HEK293 (cell line): ENCODE measurements around the gene MAPRE2.

Experiments
- CTCF ChIA-PET: fragments of 350-600 bp; formaldehyde crosslinking; extraction: SDS; loops from one replicate; lab custom pipeline; 2021; ENCODE audit warnings: antibody characterized with exemption; lab: Yijun Ruan, JAX
- POLR2A ChIA-PET: fragments of 300-600 bp; formaldehyde crosslinking; extraction: SDS; loops from one replicate; lab custom pipeline; 2020; ENCODE audit warnings: antibody characterized with exemption, inconsistent platforms; lab: Yijun Ruan, JAX
- H3K27ac ChIP-seq: fragments of 200-500 bp; sonication (Bioruptor generic); 2 replicates; pipeline ENCODE4 v1.5.1; 2014; ENCODE audit warnings: low read depth, low read length, control low read depth, inconsistent platforms; ENCODE audit errors: extremely low read depth
- H3K36me3 ChIP-seq, 2 experiments: fragments of 200-500 bp in 1 of 2; sonication (Bioruptor generic) in 1 of 2; 1 replicate in 1 of 2; 2 replicates in 1 of 2; pipeline ENCODE4 v1.5.1; 2014 to 2017; ENCODE audit warnings: inconsistent platforms in 2 of 2, low read length in 2 of 2; ENCODE audit not compliant: control insufficient read depth in 2 of 2, insufficient read depth in 1 of 2
- H3K4me1 ChIP-seq: fragments of 200-500 bp; sonication (Bioruptor generic); 2 replicates; pipeline ENCODE4 v1.5.1; 2014; ENCODE audit warnings: mild to moderate bottlenecking, low read length, inconsistent platforms; ENCODE audit not compliant: control insufficient read depth, insufficient read depth
- H3K4me3 ChIP-seq: 2 replicates; pipeline ENCODE4 v1.5.1; 2011; ENCODE audit warnings: low read depth, mild to moderate bottlenecking, control low read depth, low read length, moderate library complexity
- H3K9me3 ChIP-seq: fragments of 200-500 bp; sonication (Bioruptor generic); 2 replicates; pipeline ENCODE4 v1.5.1; 2014; ENCODE audit warnings: low read depth, low read length, inconsistent platforms; ENCODE audit not compliant: control insufficient read depth, insufficient read depth
- BCL11A ChIP-seq: fragments of 450-650 bp; formaldehyde crosslinking; IDR thresholded peaks from 2 replicates; pipeline ENCODE4 v1.5.1; 2016; ENCODE audit warnings: low read depth, missing biosample characterization, missing genetic modification characterization
- HOXD13 ChIP-seq: sonication (generic); formaldehyde crosslinking; IDR thresholded peaks from 2 replicates; pipeline ENCODE4 v1.8.0; 2022; ENCODE audit warnings: missing genetic modification reagents, borderline replicate concordance
- KLF1 ChIP-seq: fragments of 450-650 bp; formaldehyde crosslinking; IDR thresholded peaks from 2 replicates; pipeline ENCODE4 v1.5.1; 2016; ENCODE audit warnings: missing biosample characterization, missing genetic modification characterization
- KLF17 ChIP-seq: fragments of 450-650 bp; formaldehyde crosslinking; IDR thresholded peaks from 2 replicates; pipeline ENCODE4 v1.5.1; 2016; ENCODE audit warnings: missing biosample characterization, missing genetic modification characterization
- REST ChIP-seq: fragments of 450-650 bp; formaldehyde crosslinking; IDR thresholded peaks from 2 replicates; pipeline ENCODE4 v1.5.1; 2016; ENCODE audit warnings: missing biosample characterization, missing genetic modification characterization
- SP3 ChIP-seq: fragments of 450-650 bp; formaldehyde crosslinking; IDR thresholded peaks from 2 replicates; pipeline ENCODE4 v1.5.1; 2016; ENCODE audit warnings: missing biosample characterization, missing genetic modification characterization
- ZBTB48 ChIP-seq: fragments of 450-650 bp; formaldehyde crosslinking; IDR thresholded peaks from 2 replicates; pipeline ENCODE4 v1.5.1; 2016; ENCODE audit warnings: missing biosample characterization, missing genetic modification characterization
- ZBTB6 ChIP-seq: fragments of 450-650 bp; formaldehyde crosslinking; IDR thresholded peaks from 2 replicates; pipeline ENCODE4 v1.5.1; 2017; ENCODE audit warnings: missing biosample characterization, missing genetic modification characterization
- ZFP3 ChIP-seq: fragments of 450-650 bp; formaldehyde crosslinking; IDR thresholded peaks from 2 replicates; pipeline ENCODE4 v1.5.1; 2016; ENCODE audit warnings: low read depth, missing biosample characterization, missing genetic modification characterization
- ZFP69B ChIP-seq: fragments of 450-650 bp; formaldehyde crosslinking; IDR thresholded peaks from 2 replicates; pipeline ENCODE4 v1.5.1; 2016; ENCODE audit warnings: missing biosample characterization, missing genetic modification characterization
- ZNF10 ChIP-seq: fragments of 450-650 bp; formaldehyde crosslinking; IDR thresholded peaks from 2 replicates; pipeline ENCODE4 v1.5.1; 2017; ENCODE audit warnings: missing biosample characterization, missing genetic modification characterization
- ZNF214 ChIP-seq: fragments of 450-650 bp; formaldehyde crosslinking; IDR thresholded peaks from 2 replicates; pipeline ENCODE4 v1.5.1; 2017; ENCODE audit warnings: missing biosample characterization, mild to moderate bottlenecking, missing genetic modification characterization, borderline replicate concordance
- ZNF221 ChIP-seq: fragments of 450-650 bp; formaldehyde crosslinking; IDR thresholded peaks from 2 replicates; pipeline ENCODE4 v1.5.1; 2017; ENCODE audit warnings: missing biosample characterization, missing genetic modification characterization, borderline replicate concordance
- ZNF24 ChIP-seq: fragments of 450-650 bp; formaldehyde crosslinking; IDR thresholded peaks from 2 replicates; pipeline ENCODE4 v1.5.1; 2016; ENCODE audit warnings: missing biosample characterization, missing genetic modification characterization
- ZNF311 ChIP-seq: fragments of 450-650 bp; formaldehyde crosslinking; IDR thresholded peaks from 2 replicates; pipeline ENCODE4 v1.5.1; 2017; ENCODE audit warnings: missing biosample characterization, missing genetic modification characterization, borderline replicate concordance
- ZNF335 ChIP-seq: fragments of 450-650 bp; formaldehyde crosslinking; conservative IDR thresholded peaks from 2 replicates; pipeline ENCODE4 v1.5.1; 2016; ENCODE audit warnings: missing biosample characterization, missing genetic modification characterization
- ZNF416 ChIP-seq: fragments of 450-650 bp; formaldehyde crosslinking; IDR thresholded peaks from 2 replicates; pipeline ENCODE4 v1.5.1; 2016; ENCODE audit warnings: missing biosample characterization, missing genetic modification characterization
- ZNF488 ChIP-seq: fragments of 450-650 bp; formaldehyde crosslinking; IDR thresholded peaks from 2 replicates; pipeline ENCODE4 v1.5.1; 2016; ENCODE audit warnings: missing biosample characterization, missing genetic modification characterization
- ZNF555 ChIP-seq: fragments of 450-650 bp; formaldehyde crosslinking; conservative IDR thresholded peaks from 2 replicates; pipeline ENCODE4 v1.5.1; 2017; ENCODE audit warnings: missing biosample characterization, mild to moderate bottlenecking, missing genetic modification characterization, inconsistent platforms
- ZNF561 ChIP-seq: fragments of 450-650 bp; IDR thresholded peaks from 2 replicates; pipeline ENCODE4 v1.5.1; 2018; ENCODE audit warnings: missing biosample characterization, missing genetic modification characterization, borderline replicate concordance
- ZNF596 ChIP-seq: fragments of 450-650 bp; IDR thresholded peaks from 2 replicates; pipeline ENCODE4 v1.5.0; 2018; ENCODE audit warnings: missing biosample characterization, mild to moderate bottlenecking, missing genetic modification characterization, moderate library complexity
- ZNF600 ChIP-seq: fragments of 450-650 bp; formaldehyde crosslinking; IDR thresholded peaks from 2 replicates; pipeline ENCODE4 v1.5.1; 2016; ENCODE audit warnings: missing biosample characterization, missing genetic modification characterization
- ZNF621 ChIP-seq: fragments of 450-650 bp; formaldehyde crosslinking; IDR thresholded peaks from 2 replicates; pipeline ENCODE4 v1.5.1; 2017; ENCODE audit warnings: missing biosample characterization, missing genetic modification characterization
- ZNF624 ChIP-seq: fragments of 450-650 bp; formaldehyde crosslinking; IDR thresholded peaks from 2 replicates; pipeline ENCODE4 v1.5.1; 2017; ENCODE audit warnings: missing biosample characterization, missing genetic modification characterization
- ZNF626 ChIP-seq: fragments of 450-650 bp; sonication (Bioruptor Pico); formaldehyde crosslinking; IDR thresholded peaks from 2 replicates; pipeline ENCODE4 v1.5.1; 2018; ENCODE audit warnings: missing biosample characterization, missing genetic modification characterization, inconsistent platforms
- ZNF664 ChIP-seq: fragments of 450-650 bp; formaldehyde crosslinking; IDR thresholded peaks from 2 replicates; pipeline ENCODE4 v1.5.1; 2016; ENCODE audit warnings: missing biosample characterization, missing genetic modification characterization
- ZNF777 ChIP-seq: fragments of 450-650 bp; formaldehyde crosslinking; IDR thresholded peaks from 2 replicates; pipeline ENCODE4 v1.5.1; 2017; ENCODE audit warnings: missing biosample characterization, missing genetic modification characterization, borderline replicate concordance
- ZSCAN23 ChIP-seq: fragments of 450-650 bp; formaldehyde crosslinking; IDR thresholded peaks from 2 replicates; pipeline ENCODE4 v1.5.1; 2016; ENCODE audit warnings: missing biosample characterization, missing genetic modification characterization
- ZXDB ChIP-seq: fragments of 450-650 bp; formaldehyde crosslinking; IDR thresholded peaks from 2 replicates; pipeline ENCODE4 v1.5.1; 2016; ENCODE audit warnings: missing biosample characterization, missing genetic modification characterization

The MAPRE2 gene

GRCh38 chr18:35186291-35187034 is 145.2 kb downstream of the MAPRE2 start:
- no peaks in the 10 kb centered on the region for H3K4me1 ChIP-seq
- H3K9me3 ChIP-seq, result no peaks in the 10 kb centered on the region
- H3K4me3 ChIP-seq, result no peak overlapping the region
- CTCF ChIA-PET, result interaction anchor here (0.6 to 1.1 kb wide), 3 partner anchors 17 to 1345 kb away, joined by 3 to 4 read pairs (median 3); no protein-coding TSS in a partner anchor
- H3K36me3 ChIP-seq, result no peaks in the 10 kb centered on the region
- POLR2A ChIA-PET, result no interaction called here
- no peak overlapping the region for H3K27ac ChIP-seq
- TF ChIP-seq ZNF624 (no peak), ZNF214 (tag by site-specific recombination) (no peak), ZFP3 (tag by site-specific recombination) (no peak), SP3 (tag by site-specific recombination) (no peak), ZNF626 (no peak), ZNF10 (no peak), ZNF311 (tag by site-specific recombination) (no peak), ZNF488 (tag by site-specific recombination) (no peak), ZNF24 (tag by site-specific recombination) (no peak), ZSCAN23 (tag by site-specific recombination) (no peak), ZBTB6 (tag by site-specific recombination) (no peak), BCL11A (tag by site-specific recombination) (no peak), ZNF555 (tag by site-specific recombination) (no peak), ZNF777 (no peak), ZNF596 (tag by site-specific recombination) (no peak)

GRCh38 chr18:35189510-35189909 is 148.3 kb downstream of the MAPRE2 start:
- no peaks in the 10 kb centered on the region for H3K9me3 ChIP-seq
- TF ChIP-seq KLF17 (tag by site-specific recombination) (no peak), ZNF335 (tag by site-specific recombination) (no peak), ZFP69B (tag by site-specific recombination) (no peak), HOXD13 (CRISPR knock-in tag) (no peak), ZBTB48 (no peak), KLF1 (tag by site-specific recombination) (no peak), REST (tag by site-specific recombination) (no peak), ZNF221 (tag by site-specific recombination) (no peak), ZXDB (no peak), ZNF664 (tag by site-specific recombination) (no peak), ZNF416 (no peak), ZNF621 (tag by site-specific recombination) (no peak), ZNF561 (tag by site-specific recombination) (no peak), ZNF600 (tag by site-specific recombination) (no peak), BCL11A (tag by site-specific recombination) (no peak)
- TF ChIP-seq, all 188 proteins: peak for 0
- ChIA-PET POLR2A (no interaction called here), CTCF (interaction anchor here (1.0 kb wide), 1 partner anchor 218 kb away, joined by 3 read pairs; no protein-coding TSS in a partner anchor)
- Histone ChIP-seq H3K4me1 (no peaks in the 10 kb centered on the region), H3K27ac (no peak overlapping the region), H3K36me3 (no peaks in the 10 kb centered on the region), H3K4me3 (no peak overlapping the region)
